Suppressor macrophage treated with lipopolysaccharide for 1 hour (primary cell): ENCODE data around the gene RPL23.

ENCODE experiments used
- DNase-seq, 3 donors: peaks; one replicate each; pipeline ENCODE4 v3.0.0-alpha.2; 2020 to 2022

The RPL23 gene

DNA sequence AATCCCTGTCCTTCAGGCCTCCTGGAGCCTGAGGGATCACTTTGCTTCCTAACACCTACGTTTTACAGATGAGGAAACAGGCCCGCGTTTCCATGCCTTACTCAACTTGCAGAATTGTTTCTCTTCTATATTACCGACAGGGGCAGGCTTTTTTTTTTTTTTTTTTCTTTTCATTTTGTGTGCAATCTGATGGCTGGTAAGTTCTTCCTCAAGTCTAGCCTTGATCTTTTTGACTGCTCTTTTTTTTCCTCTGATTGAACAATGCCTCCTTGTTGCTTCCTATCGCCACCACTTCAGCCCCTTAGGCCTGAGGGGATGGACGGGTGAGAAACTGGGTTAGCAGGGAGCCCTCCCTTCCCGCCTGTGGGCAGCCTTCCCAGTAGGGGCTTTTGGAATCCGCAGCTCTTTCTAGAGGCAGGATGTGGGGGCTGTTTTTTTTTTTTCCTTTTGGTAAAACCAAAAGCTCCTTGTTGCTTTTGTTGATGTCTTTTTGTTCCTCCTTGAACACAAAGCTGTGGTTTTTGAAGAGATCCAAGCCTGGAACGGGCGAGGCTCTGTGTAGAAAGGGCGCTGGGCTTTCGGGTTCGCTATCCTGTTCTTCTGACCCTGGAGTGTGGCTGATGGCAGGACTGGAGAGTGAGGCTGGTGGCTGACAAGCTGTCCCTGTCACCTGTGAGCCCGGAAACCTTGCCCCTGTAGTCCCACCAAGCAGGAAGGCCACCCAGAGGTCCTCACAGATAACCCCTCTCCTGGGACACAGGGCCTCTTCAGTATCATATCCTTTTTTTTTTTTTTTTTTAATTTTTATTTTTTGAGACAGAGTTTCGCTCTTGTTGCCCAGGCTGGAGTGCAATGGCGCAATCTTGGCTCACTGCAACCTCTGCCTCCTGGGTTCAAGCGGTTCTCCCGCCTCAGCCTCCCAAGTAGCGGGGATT is 30.3 kb upstream of the RPL23 start:
- DNase-seq: peak; percentile 66 to 77 (median 75)

DNA sequence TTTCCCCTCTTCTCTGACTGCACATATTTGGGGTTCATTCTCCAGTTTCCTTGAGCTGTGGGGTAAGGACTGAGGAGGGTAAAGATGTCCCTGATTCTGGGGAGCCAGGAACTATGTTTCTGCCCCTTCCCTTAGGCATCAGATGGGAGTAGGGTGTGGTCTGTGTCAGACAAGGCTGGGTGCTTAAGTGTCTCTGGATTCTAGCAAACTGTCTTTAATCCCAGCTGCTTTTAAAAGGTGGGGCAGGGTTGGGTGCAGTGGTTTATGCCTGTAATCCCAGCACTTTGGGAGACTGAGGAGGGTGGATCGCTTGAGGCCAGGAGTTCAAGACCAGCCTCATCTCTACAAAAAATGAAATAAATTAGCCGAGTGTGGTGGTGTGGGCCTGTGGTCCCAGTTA is 29.3 kb upstream of the RPL23 start:
- no peak for DNase-seq

DNA sequence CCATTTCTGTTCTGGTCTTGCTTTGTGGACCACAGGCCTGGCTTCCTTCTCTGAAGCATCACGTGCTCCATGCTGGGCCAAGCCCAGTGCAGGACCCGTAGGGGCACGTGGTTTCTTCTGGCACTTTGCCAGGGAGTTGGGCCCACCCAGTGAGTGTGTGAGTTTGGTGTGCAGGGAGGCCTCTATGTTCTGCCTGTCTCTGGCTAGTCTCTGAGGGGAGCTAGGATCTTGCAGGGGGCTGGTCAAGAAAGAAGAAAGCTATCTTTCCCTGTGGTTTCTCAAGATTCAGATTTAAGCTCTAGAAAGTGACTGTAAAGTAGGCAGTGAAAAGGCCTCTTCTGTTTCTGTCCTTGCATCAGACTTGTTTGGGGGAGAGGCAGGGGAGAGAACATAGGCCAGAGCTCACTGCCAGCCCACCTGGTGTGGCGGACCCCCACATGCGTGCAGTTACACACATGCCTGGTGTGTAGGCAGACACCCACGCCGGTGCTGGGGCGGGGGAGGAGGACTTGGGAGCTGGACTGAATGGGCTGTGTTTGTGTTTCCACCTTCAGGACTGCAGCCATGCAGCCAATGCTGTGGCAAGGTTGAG is 28.2 kb upstream of the RPL23 start:
- DNase-seq: peak in 2 of 3 donors; percentile 48 to 51

DNA sequence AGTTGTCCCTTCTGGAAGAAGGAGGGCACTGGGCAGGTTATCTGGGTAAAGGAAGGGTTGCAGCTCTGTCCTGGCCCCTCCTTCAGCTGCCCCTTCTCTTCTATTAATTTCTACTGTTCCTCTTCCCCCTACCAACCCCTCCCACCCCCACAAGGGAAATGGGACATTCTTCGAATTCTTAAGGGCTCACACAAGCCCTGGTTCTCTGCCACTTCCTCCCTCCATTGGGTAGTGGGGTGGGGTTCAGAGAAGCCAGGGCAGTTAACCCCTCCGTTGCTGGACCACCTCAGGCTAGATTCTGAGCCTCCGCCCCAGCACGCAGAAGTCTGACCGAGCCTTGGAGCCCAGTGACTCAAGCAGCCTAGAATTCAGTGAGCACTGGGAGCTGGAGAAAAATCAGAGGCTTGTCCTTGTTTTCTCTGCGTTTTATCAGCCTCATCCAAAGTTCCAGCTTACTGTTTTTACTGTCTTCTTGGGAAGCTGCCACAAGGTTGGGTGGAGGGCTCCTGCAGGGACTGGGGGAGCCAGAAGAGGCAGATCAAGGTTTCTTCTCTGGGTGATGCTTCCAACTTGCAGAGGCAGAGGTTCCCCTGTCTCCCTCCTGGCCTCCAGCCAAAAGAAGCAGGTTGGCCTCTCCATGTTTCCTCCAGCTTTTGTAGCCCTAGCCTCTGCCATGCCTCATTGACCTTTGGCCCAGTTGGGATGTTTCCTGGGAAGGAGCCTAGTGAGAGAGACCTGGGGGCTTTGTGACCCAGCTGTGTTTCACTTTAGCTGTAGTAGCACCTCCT is 26.6 kb upstream of the RPL23 start:
- peak in 2 of 3 donors; percentile 15 to 34 for DNase-seq

DNA sequence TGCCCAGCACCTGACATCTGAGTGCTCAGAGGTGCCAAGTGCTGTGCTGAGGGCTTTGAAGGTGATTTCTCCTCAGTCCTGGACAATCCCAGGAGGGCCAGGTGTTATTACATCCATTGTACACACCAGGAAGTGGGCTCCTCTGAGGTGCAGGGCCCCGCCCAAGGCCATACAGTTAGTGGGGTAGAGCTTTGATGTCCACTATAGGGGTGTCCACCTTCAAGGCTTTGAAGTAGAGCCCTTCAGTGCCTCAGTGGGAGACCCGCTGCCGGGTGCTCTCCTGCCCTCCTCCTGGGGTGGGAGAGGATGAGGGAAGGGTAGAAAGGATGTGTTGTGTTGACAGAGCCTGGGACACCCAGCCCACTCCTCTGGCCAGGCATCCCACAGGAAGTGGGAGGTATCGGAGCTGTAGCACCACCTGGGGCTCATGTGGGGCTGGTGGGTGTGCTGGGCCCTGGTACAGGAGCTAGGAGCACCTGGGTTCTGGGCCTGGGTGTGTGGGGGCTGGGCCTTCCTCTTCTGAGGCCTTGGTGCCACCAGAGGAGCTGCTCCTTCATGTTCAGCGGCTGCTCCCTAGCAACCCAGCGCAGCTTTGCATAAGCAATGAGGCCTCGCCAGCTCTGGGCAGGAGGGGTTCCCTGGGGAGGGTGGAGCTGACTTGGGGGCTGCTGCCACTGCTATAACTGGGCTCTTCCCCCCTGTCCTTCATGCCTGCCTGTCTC is 23.8 kb upstream of the RPL23 start:
- DNase-seq: no peak

DNA sequence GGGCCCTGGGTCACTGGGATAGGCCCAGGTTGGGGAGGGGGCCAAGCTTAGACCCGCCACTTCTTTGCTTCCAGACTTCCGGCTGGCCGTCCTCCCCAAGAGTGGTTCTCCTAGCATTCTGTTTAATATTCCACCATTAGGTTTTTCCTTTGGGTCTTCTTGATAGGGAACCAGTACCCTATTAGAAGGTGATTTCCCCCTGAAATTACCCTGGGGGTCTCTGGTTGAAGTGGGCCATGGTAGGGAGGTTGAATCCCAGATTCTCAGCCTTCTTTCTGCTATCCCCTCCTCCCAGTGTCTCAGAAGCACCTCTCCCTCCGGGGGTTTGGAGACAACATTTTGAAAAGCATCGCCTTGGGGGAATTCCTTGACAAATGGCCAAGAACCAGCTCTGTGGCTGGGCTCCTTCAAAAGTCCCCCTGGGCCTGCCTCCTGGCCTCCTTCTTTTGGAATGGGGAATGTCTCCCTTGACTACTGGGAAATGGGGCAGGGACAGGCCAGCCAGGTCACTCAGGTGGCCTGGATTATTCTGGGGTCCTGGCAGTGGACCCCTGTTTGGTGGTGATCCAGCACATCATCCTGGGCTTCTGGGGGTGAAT is 22.1 kb upstream of the RPL23 start:
- DNase-seq: no peak

DNA sequence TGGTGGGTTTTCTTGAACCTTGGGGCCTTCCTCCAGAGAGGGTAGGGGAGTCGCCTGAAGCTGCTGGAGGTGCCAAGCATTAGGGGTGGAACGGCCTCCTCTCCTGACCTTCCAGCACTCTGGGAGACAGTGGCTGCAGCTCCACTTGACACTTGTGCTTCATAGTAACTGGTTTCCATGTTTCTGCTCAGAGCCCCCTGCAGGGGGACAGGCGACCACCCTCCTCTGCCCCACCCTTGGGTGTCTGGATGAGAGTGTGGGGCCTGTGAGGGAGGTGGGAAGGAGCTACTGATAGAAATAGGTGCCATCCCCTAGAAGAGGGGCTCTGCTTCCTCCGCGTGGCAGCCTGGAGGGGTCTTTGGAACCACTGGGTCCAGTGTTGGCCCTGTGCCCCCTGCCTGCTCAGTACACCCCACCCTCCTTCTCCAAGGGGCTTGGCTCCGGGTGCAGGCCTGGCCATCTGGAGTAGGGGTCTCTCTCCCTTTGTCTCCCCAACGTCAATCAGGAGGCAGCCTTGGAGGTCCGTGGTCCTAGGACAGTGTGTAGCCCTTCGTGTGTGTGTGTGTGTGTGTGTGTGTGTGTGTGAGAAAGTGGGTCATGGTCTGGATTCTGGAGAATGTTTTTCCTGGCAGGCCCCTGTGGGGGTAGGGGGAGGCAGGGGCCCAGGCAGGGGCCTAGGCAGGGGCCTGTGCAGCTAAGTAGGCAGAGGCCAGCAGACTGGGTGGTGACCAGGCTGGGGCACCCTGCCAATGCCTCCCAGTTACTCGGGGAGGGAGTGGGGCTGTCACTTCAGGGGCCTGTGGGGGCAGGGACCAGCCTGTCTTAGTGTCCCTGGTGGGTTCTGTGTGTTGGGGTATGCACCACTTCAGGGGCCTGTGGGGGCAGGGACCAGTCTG is 21.2 kb upstream of the RPL23 start:
- no peak for DNase-seq

DNA sequence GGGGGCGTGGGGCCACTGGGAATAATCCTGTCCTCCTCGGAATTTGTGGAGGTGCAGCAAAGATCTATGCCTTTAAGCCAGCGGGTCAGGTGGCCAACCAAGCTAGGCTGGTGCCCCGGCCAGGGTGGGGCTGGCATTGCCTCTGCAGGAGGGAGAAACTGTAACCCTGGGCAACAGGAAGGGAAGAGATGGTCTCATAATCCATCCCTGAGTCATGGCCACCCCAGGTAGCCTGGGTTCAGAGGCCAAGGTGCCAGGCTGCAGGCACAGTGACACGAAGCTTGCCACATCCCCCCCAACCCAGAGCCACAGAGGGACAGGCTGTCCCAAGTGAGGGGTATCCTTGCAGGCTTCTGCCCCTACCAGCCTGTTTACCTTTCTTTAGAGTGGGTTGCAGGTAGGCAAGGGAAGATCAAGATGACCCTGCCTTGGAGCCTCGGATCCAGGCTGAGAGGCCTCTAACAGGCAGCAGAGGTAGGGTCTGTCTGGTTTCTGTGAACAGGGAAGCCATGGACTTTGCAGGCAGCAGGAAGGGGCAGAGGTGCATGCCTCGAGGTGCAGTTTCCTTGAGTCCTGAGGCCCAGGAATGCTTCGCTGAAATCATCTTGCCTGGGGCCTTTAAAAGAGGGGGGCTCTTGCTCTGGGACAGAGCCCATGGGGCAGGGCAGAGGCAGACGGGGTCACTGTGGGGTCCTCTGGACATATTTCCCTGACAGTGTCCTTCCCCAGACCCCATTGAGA is 20.3 kb upstream of the RPL23 start:
- no peak for DNase-seq

DNA sequence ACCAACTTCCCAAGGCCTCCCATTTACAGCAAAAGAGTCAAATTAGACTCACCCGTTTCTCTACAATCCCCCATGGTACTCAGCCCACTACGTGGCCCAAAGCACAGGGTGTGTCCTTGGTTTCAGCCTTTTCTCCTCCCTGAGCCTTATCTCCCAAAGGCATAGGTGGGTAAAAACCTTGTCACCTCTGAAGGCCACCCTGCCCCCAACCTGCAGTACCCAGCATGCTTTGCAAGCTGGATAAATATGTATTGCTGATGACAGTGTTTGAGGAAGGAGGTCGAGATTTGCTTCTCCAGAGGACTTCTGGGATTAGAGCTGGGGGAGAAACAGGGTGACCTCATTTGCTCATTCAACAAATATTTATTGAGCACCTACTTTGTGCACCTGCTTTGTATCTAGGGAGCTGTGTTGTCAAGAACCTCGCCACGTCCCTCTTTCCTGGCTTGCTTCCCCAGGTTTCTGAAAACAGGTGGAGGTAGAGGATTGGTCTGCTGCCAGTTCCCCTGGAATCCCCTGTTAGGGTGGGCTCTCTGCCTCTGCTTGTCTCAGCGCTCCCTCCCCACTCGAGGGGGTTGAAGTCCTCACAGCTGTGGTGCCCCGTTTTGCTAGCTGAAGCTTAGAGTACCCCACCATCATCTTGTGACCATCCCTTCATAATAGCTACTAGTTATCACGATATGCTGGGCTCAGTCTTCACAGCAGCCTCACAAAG is 19.3 kb upstream of the RPL23 start:
- no peak for DNase-seq

DNA sequence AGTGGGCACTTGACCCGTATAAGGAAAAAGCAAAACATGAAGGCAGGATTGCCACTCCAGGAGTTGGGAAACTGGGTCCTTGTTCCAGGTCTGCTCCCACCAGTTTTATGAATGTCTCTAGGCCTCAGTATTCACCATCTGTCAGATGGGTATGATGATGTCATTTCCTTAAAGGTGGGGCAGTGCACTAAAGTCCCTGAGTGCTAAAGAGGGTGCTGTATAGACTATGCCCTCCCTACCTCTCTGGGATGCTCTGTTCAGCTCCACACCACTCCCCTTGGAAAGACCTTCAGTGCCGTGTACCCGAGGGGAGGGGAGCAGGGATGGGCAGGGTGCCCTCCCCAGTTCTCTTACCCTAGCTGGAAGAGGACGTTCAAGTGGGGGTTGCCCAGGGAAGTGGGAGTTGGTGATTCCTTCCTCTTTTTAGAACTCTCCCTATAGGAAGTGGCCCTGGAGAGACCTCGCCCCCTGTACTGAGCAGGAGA is 18.5 kb upstream of the RPL23 start:
- DNase-seq: peak; percentile 77 to 84 (median 82)

DNA sequence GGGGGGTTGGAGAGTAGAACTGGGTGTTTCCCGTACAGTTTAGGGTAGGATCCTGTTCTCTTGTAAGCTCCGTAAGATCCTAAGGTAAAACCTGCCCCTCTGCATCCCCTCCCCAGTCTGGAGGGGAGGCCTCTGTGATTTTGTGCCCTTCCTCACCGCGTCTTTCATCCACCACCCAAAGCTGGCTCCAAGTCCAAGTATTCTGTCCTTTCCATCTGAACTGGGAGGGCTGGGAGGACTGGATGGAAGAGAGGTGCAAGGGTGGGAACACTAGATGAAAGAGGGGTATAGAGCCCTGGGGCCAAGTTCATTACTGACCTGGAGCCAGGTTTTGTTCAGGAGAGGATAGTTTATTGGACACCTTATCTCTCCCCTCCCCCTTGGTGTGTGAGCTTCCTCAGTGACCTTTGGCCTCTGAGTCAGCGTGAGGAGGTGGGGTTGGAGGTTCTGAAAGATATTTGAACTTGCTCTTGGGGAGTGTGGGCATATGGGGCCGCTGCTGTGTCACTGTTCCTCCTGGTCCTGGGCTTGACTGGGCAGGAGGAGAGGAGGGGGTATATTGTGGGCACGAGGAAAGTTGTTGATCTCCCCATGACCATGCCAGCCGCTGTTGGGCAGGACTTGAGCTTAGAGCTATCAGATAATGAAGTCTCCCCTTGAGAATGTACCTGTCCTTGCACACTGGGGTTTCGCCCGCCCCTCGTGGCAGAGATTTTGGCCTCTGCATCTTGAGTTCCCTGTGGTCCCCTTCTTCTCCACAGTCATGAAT is 17.9 kb upstream of the RPL23 start:
- DNase-seq: peak; percentile 90 to 91 (median 91)

DNA sequence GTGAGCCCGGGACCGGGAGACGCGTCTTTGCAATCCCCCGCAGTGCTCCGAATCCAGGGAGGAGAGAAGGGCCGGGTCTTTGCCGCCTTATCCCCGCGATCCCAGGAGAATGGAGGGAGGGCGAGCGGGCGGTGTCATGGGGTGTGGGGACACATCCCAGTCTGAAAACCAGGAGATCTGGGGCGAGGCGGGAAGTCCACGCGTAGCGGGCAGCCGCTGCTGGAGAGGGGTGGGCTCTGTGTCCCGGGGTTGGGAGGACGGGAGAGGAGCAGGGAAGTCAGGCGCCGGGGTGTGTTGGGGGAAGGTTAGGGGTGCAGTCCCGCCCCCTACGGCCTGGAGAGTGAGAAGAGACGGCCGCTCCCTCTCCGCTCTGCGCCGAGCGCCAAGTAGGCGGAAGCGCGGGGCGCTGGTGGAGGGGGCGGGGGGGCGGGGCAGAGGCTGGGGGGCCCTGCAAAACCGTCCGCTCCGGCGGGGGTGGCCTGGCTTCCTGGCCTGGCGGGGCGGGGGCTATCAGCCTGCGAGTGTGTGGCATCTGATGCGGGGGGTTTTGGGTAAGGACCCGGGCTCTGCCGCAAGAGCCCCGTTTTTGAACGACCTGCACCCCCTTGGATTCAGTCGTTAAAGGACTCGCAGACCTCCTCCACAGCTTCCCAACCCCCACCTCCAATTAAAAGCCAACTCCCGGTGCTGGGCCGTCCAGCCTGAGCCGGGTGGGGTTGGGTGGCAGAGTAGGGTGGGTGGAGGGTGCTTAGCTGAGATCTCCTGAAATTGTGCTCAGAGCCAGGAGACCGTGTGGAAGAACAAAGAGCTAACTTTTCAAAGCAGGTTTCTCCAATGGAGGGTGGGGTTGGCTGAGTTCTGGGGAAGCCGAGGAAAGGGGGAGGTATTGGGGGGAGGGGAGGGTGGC is 17.0 kb upstream of the RPL23 start:
- DNase-seq: peak; percentile 56 to 75 (median 64)

DNA sequence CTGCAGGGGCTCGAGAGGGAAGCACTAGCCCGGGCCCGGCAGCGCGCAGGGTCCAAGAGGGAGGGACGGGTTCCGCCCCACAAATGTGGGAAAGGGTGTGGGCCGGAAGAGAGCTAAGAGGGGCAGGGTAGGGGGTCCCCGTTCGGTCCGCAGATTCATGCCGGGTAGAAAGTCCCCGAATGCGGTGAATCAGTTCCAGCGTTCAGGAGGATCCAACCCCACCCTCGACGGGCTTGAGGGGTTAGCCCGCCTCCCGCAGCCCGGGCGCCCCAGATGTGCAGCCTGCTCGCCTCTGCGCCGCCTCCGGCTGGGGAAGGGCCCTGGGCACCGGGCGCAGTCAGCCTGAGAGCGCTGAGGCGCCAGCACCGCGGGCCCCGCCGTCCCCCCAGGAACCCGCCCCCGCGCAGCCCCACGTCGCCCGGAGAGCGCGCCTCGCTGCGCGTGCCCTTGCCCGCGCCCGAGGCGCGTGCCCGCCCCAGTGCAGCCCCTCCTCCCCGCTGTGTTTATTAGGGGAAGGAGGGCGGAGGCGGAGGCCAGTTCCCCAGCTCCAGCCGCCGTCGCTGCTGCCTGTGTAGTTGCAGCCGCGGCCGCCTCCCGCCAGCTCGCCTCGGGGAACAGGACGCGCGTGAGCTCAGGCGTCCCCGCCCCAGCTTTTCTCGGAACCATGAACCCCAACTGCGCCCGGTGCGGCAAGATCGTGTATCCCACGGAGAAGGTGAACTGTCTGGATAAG is 16.2 kb upstream of the RPL23 start, which contains the start of gene LASP1:
Gene LASP1 (plus strand): TSS at position 533 of the 733 bp plus-strand sequence. CDS start 132 bp downstream, at position 665.
- DNase-seq: peak; percentile 89 to 95 (median 92)

DNA sequence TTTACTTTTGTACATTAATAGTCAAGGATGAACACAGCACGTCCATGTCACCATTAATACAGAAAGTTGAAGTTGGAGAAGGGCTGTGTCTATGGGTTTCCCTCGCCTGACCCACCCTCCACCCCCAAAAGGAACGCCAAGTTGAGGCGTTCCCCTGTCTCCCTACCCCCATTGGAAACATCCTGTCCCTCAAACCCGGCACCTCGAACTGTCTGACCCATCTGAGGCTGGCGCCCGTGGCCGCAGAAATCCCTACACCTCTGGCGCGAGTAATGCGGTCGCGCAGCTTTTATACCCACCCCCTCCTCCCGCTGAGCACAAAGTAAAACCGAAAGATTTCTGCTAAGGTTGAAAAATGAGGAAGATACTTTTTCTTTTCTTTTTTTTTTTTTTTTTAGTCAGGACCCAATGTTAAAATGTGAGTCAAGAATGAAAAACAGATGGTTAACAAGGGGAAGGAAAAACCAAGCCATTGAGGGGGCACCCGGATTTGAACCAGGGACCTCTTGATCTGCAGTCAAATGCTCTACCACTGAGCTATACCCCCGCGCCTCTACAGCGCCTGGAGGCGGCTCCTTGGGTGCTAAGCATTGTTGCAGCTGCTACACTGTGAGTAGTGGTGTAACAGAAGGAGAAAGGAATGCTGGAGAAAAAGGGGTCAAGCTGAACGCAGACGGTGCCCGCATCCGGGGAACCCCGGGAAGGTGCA is 15.4 kb upstream of the RPL23 start:
- peak; percentile 88 to 92 (median 89) for DNase-seq

DNA sequence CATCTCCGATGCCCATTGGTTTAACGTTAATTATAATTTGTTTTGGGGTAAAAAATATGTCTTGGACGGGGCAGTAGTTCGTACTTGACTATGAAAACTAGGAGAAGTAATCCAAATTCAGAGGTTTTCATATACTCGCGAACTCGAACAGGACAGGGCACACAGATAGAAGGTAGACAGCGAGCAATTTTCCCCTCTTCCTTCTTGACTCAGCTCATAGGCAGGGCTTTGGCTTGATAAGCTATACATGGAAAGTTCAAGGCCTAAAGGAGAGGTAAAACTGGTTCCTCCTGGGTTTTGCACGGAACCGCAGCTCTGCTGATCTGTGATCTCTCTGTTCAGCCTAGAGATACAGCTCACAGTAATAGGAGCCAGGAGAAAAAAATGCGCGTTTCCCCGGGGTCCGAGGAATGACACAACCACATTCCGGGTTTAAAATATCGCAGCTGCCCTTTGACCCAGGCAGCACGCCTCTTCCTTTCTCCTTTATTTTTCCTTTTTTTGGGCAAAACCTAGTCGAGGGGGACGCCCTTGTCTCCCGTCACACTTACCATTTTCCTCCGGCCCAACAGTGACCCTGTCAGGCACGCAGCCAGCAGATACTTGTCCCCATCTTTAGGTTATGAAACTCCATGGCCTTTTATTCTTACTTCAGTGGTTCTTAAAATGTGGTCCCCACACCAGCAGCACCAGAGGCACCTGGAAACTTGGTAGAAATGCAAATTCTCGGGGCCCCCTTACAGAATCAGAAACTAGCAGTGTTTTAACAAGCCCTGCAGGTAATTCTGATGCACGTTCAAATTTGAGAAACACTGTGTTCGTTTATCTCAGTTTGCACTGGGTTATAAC is 14.7 kb upstream of the RPL23 start:
- DNase-seq: peak; percentile 22 to 38 (median 30)
